DOHH2 (cell line): ENCODE measurements around the gene PCCA.
"Not testable (repeated sequence)": the region's sequence is repeated elsewhere in the genome, so short reads cannot be mapped to it uniquely, and the experiment has no call there.

Experiments
- H3F3A ChIP-seq: fragments of 200-600 bp; sonication (generic), shearing (Covaris generic); 2 replicates; pipeline ENCODE4 v1.6.0; 2016; ENCODE audit warnings: antibody characterized with exemption, mild to moderate bottlenecking; ENCODE audit not compliant: control insufficient read depth, insufficient read depth
- H3K27ac ChIP-seq: fragments of 200-600 bp; sonication (generic); 2 replicates; pipeline ENCODE4 v1.5.1; 2014; ENCODE audit warnings: low read depth, mild to moderate bottlenecking, low read length, moderate library complexity
- H3K27me3 ChIP-seq: fragments of 200-600 bp; sonication (generic); 2 replicates; pipeline ENCODE4 v1.6.1; 2014; ENCODE audit warnings: mild to moderate bottlenecking, low read length, mixed read lengths; ENCODE audit not compliant: control insufficient read depth
- H3K36me3 ChIP-seq: fragments of 200-600 bp; sonication (generic); 2 replicates; pipeline ENCODE4 v1.6.1; 2014; ENCODE audit warnings: mild to moderate bottlenecking, low read length, moderate library complexity, mixed read lengths; ENCODE audit not compliant: control insufficient read depth
- H3K4me1 ChIP-seq: fragments of 200-600 bp; sonication (generic); 2 replicates; pipeline ENCODE4 v1.6.1; 2014; ENCODE audit warnings: mild to moderate bottlenecking, low read length, mixed read lengths; ENCODE audit not compliant: control insufficient read depth
- H3K4me2 ChIP-seq: fragments of 200-600 bp; sonication (generic); 2 replicates; pipeline ENCODE4 v1.6.0; 2014; ENCODE audit warnings: mild to moderate bottlenecking, low read length, moderate library complexity
- H3K4me3 ChIP-seq: fragments of 200-600 bp; sonication (generic); 2 replicates; pipeline ENCODE4 v1.5.1; 2014; ENCODE audit warnings: mild to moderate bottlenecking, low read length, mixed read lengths
- H3K79me2 ChIP-seq: fragments of 200-600 bp; sonication (generic); 2 replicates; pipeline ENCODE4 v1.6.1; 2014; ENCODE audit warnings: mild to moderate bottlenecking, low read length, mixed read lengths; ENCODE audit not compliant: control insufficient read depth
- H3K9me2 ChIP-seq: fragments of 200-600 bp; sonication (generic); replicated peaks from 2 replicates; pipeline ENCODE4 v1.6.1; 2014; ENCODE audit warnings: mild to moderate bottlenecking, low read length, mixed read lengths; ENCODE audit not compliant: control insufficient read depth
- H3K9me3 ChIP-seq: fragments of 200-600 bp; sonication (generic); 2 replicates; pipeline ENCODE4 v1.6.1; 2014; ENCODE audit warnings: antibody characterized with exemption, low read length, mixed read lengths; ENCODE audit not compliant: control insufficient read depth, insufficient read depth
- H4K20me1 ChIP-seq: fragments of 200-600 bp; sonication (generic); 2 replicates; pipeline ENCODE4 v1.6.0; 2014; ENCODE audit warnings: low read depth, mild to moderate bottlenecking, antibody characterized with exemption, low read length, moderate library complexity; ENCODE audit not compliant: control insufficient read depth, insufficient read depth
- CTCF ChIP-seq: fragments of 200-600 bp; sonication (generic); IDR thresholded peaks from one replicate; pipeline ENCODE4 v1.5.1; 2014; ENCODE audit warnings: antibody characterized with exemption, mild to moderate bottlenecking, low read depth, low read length; ENCODE audit not compliant: poor library complexity, severe bottlenecking
- EZH2phosphoT487 ChIP-seq: fragments of 200-600 bp; sonication (generic); IDR thresholded peaks from 2 replicates; pipeline ENCODE4 v1.6.1; 2017; ENCODE audit warnings: borderline replicate concordance, mild to moderate bottlenecking, antibody characterized with exemption, low read length, moderate library complexity, mixed read lengths

The PCCA gene

GRCh38 chr13:100565286-100565685 lies 476.4 kb downstream of the PCCA start:
- H3F3A ChIP-seq: no peaks in the 10 kb centered on the region
- no peaks in the 10 kb centered on the region for H3K9me2 ChIP-seq
- H3K27me3 ChIP-seq: no peaks in the 10 kb centered on the region
- no peaks in the 10 kb centered on the region for H3K79me2 ChIP-seq
- TF ChIP-seq EZH2phosphoT487 (no peak), CTCF (no peak)
- H3K9me3 ChIP-seq: no peaks in the 10 kb centered on the region
- H3K4me3 ChIP-seq: no peak overlapping the region
- H3K4me1 ChIP-seq: no peaks in the 10 kb centered on the region
- no peak overlapping the region for H3K27ac ChIP-seq
- no peak overlapping the region for H3K4me2 ChIP-seq
- no peaks in the 10 kb centered on the region for H4K20me1 ChIP-seq
- H3K36me3 ChIP-seq: no peaks in the 10 kb centered on the region

- Histone ChIP-seq H3K27me3 (no peaks in the 10 kb centered on the region), H3K79me2 (no peaks in the 10 kb centered on the region), H3K36me3 (no peaks in the 10 kb centered on the region), H3K4me1 (no peaks in the 10 kb centered on the region), H3F3A (no peaks in the 10 kb centered on the region), H3K4me2 (no peak overlapping the region), H4K20me1 (no peaks in the 10 kb centered on the region), H3K27ac (no peak overlapping the region), H3K9me2 (no peaks in the 10 kb centered on the region), H3K4me3 (no peak overlapping the region), H3K9me3 (no peaks in the 10 kb centered on the region)
- TF ChIP-seq CTCF: no peak
- no peak for TF ChIP-seq EZH2phosphoT487
These were observed 477.6 kb downstream of the PCCA start for GRCh38 chr13:100566543-100566942.

GRCh38 chr13:100573121-100573520 lies 484.2 kb downstream of the PCCA start:
- Histone ChIP-seq H3K9me2 (no peaks in the 10 kb centered on the region), H4K20me1 (0 out of 2 replicates have a peak, but pooled peaks cover 3% of the 10 kb centered on the region), H3K4me2 (no peak overlapping the region), H3K27me3 (no peaks in the 10 kb centered on the region), H3K36me3 (no peaks in the 10 kb centered on the region), H3K4me3 (no peak overlapping the region), H3K4me1 (no peaks in the 10 kb centered on the region), H3K79me2 (no peaks in the 10 kb centered on the region), H3F3A (no peaks in the 10 kb centered on the region), H3K27ac (no peak overlapping the region), H3K9me3 (no peaks in the 10 kb centered on the region)
- peak; percentile 74 for TF ChIP-seq CTCF
- TF ChIP-seq EZH2phosphoT487: no peak

- not testable (repeated sequence) for H4K20me1 ChIP-seq, H3K4me1 ChIP-seq, H3K27me3 ChIP-seq, H3K27ac ChIP-seq, H3K36me3 ChIP-seq, H3K9me2 ChIP-seq, H3K4me2 ChIP-seq, H3K9me3 ChIP-seq, H3K4me3 ChIP-seq, H3F3A ChIP-seq, H3K79me2 ChIP-seq
These were observed 488.3 kb downstream of the PCCA start for GRCh38 chr13:100577239-100577638.
